HG03571 (cell line): ENCODE measurements around the gene PIP5K1C.
A peak's percentile ranks its signal among the peaks of the same experiment; 100 is the strongest.

Experiments
- ATAC-seq: cut with Tn5 transposase; IDR thresholded peaks from one replicate; pipeline ENCODE4 v1.9.1; 2021; ENCODE audit not compliant: unreplicated experiment

Gene PIP5K1C

DNA sequence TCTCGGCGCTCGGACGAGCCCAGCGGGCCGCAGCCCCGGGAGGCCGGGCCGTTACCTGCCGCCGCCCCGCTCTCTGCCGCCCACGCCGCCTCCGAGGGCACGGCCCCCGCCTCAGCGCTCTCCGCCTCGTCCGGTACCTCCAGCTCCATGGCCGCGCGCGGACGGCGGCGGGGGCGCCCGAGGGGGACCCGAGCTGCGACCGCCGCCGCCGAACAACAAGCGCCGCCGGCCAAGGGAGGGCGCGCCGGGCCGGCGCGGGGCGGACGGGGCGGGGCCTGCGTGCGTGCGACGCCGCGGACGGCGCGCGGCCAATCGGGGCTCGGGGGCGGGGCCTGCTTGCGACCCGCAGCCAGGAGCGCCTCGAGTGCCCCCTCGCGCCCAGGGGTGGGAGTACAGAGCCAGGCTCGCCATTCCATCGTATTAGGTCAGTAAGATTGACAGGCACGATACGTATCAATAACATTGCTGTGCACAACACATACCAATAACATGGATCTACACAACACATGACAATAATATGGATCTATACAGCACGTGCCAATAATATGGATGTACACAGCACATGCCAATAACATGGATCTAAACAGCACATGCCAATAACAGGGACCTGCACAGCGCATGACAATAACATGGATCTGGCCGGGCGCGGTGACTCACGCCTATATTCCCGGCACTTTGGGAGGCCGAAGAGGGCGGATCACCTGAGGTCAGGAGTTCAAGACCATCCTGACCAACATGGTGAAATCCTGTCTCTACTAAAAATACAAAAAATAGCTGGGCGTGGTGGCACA lies at the start of gene PIP5K1C:
Gene PIP5K1C, minus strand, starts transcription at position 227 of the 791 bp plus-strand sequence. Its CDS starts 78 bp downstream, at position 149.
- peak; percentile 79 for ATAC-seq

GRCh38 chr19:3748965-3749364 lies 48.7 kb upstream of the PIP5K1C start:
- no peak for ATAC-seq

DNA sequence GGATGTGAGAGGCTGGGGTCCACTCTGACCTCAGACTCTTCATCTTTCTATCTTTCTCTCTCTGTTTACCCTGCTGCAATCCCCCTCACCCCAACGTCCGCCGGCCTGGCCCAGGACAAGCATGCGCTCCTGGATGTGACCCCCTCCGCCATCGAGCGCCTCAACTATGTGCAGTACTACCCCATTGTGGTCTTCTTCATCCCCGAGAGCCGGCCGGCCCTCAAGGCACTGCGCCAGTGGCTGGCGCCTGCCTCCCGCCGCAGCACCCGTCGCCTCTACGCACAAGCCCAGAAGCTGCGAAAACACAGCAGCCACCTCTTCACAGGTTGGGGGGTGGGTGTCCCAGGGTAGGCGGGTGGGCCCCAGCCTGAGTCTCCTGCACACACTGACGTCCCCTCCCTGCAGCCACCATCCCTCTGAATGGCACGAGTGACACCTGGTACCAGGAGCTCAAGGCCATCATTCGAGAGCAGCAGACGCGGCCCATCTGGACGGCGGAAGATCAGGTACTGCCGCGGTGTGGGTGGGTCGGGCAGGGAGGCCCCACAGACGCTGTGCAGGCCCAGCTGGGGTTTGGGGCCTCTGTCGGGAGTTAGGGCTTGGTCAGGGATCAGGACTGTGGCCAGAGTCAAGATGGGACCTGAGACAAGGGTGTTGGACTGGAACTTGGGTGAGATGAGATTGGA lies 46.2 kb upstream of the PIP5K1C start:
- ATAC-seq: no peak

GRCh38 chr19:3745363-3746045 lies 45.2 kb upstream of the PIP5K1C start:
- no peak for ATAC-seq

DNA sequence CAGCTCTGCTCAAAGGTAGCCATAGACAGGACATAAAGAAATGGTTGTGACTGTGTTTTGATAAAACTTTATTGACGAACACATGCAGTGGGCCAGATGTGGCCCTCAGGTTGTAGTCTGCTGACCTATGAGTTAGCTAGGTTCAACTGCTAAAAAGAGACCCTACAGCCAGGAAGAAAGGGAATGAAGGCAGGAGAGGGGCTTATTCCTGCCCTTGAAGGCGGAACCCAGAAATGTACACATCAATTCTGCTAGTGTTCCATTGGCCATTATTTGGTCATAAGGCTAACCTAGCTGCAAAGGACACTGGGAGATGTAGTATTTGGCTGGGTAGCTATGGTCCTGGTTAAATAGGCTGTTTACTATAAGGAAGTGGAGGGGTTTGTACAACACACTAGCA lies 43.2 kb upstream of the PIP5K1C start:
- ATAC-seq: no peak

DNA sequence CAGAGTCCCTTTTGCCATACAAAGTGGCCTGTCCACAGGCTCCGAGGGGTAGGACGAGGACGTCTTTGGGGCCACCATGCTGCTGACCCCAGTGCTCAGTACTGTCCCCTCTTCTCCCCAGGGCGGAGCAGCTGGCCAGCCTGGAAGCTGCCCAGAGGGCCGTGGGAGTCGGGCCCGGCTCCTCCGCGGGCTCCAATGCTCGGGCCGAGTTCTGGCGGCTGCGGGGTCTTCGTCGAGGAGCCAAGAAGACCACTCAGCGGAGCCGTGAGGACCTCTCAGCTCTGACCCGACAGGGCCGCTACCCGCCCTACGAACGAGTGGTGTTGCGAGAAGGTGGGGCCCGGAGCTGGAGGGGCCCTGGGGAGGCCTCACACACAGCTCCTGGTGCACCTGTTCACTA lies 40.2 kb upstream of the PIP5K1C start:
- ATAC-seq: no peak

- no peak for ATAC-seq
These were observed 38.4 kb upstream of the PIP5K1C start for GRCh38 chr19:3738477-3739220.

DNA sequence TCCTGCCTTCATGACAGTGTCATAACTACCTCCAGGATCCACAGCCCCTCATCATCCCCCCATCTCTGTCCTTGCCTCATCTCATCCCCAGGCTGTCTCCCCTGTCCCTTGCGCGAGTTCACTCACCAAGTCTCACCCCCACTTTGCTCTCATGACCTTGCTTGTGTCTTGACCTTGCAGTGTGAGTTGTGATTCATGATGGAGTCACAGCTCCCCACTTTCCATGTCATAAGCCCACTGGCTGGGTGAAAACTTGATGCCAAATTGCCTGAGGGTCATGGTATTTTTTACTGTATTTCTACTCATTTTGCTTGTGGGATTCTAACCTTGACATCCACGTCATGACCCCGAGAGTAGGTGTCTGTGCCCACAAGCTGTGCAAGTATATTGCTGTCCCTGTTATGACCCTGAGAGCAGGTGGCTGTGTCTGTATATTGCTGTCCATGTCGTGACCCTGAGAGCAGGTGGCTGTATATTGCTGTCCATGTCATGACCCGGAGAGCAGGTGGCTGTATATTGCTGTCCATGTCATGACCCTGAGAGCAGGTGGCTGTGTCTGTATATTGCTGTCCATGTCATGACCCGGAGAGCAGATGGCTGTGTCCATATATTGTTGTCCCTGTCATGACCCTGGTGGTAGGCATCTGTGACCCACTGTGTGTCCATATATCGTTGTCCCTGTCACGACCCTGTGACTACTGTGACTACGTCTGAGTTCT lies 37.4 kb upstream of the PIP5K1C start:
- no peak for ATAC-seq

DNA sequence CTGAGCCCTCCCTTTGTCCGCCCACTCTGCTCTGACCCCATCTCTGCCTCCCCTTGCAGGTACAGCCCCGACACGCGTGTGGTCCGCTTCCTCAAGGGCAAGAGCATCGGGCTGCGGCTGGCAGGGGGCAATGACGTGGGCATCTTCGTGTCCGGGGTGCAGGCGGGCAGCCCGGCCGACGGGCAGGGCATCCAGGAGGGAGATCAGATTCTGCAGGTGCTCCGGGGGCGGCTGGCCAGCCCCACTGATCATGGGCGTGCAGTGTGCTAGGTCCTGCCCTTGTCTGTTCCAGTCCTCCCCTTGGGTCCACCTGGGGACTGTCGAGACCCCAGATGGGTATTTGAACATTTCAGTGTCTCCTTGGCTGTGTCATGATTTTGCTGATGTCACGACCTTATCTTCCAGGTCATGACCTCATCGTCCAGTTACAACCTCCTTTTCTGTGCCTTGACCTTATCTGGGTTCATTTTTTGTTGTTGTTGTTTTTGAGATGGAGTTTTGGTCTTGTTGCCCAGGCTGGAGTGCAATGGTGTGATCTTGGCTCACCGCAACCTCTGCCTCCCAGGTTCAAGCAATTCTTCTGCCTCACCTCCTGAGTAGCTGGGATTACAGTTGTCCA lies 35.9 kb upstream of the PIP5K1C start:
- ATAC-seq: no peak

- ATAC-seq: no peak
These were observed 34.0 kb upstream of the PIP5K1C start for GRCh38 chr19:3734310-3734600.

- ATAC-seq: no peak
These were observed 33.5 kb upstream of the PIP5K1C start for GRCh38 chr19:3733549-3734309.

DNA sequence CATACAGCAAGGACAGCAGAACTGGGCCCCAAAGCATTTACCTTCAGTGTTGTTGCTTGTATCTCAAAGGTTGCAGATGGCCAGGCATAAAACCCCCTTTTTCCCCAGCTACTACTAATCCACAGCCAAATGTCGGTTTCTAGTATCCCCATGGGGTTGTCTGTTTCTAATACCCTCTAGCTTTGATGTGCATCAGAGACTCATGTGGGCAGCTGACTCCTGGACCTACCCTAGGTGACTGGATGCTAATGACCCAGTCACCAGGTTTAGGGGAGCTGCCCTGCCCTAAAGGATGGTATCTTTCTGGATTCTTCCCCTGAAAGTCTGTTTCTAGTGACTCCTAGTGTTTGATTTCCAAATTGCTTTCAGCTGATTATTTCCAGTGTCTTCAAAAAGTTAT lies 31.8 kb upstream of the PIP5K1C start:
- ATAC-seq: no peak

GRCh38 chr19:3730457-3730958 lies 30.2 kb upstream of the PIP5K1C start:
- no peak for ATAC-seq

GRCh38 chr19:3725640-3726310 lies 25.5 kb upstream of the PIP5K1C start:
- ATAC-seq: no peak

- ATAC-seq: no peak
These were observed 24.9 kb upstream of the PIP5K1C start for GRCh38 chr19:3725121-3725520.

- ATAC-seq: no peak
These were observed 23.6 kb upstream of the PIP5K1C start for GRCh38 chr19:3723883-3724282.

DNA sequence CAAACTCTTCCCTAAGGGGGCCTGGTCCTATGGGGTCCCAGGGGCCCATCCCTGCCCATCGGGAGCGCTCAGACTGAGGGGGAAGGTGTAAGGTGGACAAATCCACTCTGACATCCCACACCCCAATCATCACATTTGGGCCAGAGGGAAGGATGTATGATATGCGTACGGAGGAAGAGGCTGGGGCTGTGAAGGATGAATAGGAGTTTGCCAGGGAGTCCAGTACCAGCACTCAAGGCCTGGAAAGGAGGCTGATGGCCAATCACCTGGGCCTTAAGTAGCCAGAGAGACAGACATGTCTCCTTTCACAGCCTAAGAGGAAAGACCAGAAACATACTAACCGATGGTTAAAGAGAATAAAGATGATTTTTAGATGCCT lies 22.8 kb upstream of the PIP5K1C start:
- no peak for ATAC-seq

DNA sequence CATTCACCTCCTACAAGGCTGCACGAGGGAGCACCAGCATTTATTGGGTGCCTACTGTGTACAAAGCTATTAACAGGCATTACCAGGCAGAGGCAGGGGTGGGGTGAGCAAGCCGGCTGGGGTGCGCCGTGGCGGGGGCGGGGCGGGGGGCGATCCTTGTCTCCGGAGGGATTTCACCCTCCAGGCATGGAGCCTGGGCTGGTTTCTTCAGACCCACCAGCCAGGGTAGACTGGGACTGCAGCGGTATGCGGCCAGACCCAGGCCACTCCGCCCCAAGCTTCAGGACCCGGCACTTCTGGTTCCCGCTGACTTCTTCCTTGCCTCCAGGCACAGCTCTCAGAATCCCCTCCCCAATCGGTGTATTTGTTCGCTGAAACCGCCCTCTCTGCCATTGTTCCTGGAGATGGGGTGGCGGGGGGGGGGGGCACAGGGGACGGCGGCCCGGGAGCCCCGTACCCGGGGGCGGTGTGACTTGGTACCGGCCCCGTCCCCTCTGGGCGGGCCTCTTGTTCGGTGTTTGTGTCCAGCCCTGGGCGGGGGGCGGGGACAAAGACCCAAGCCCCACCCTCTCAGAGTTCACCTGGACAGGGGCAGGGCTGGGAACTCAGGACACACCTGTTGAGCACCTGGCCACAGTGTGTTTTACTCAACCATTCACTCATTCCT lies 22.3 kb upstream of the PIP5K1C start:
- ATAC-seq: no peak
